K562 (cell line): Measurements from ENCODE around the gene GGACT.

Experiments
- ERF ChIP-seq: fragments of 450-650 bp; formaldehyde crosslinking; IDR thresholded peaks from 2 replicates; pipeline ENCODE4 v1.4.0; 2020; ENCODE audit warnings: mild to moderate bottlenecking, mixed read lengths
- MAX ChIP-seq: sonication (generic); formaldehyde crosslinking; IDR thresholded peaks from 2 replicates; pipeline ENCODE4 v1.9.0; 2022; ENCODE audit warnings: mild to moderate bottlenecking, missing genetic modification reagents
- RREB1 ChIP-seq: fragments of 250-450 bp; sonication (Bioruptor Pico); IDR thresholded peaks from 2 replicates; pipeline ENCODE4 v1.4.0; 2020
- ZNF274 ChIP-seq: IDR thresholded peaks from 2 replicates; pipeline ENCODE4 v1.6.1; 2011; ENCODE audit warnings: low read depth, mild to moderate bottlenecking, low read length, moderate library complexity, borderline replicate concordance
- ZNF445 ChIP-seq: fragments of 250-450 bp; sonication (Bioruptor Pico); IDR thresholded peaks from 2 replicates; pipeline ENCODE4 v1.4.0; 2020; ENCODE audit warnings: low read depth, mild to moderate bottlenecking, moderate library complexity
- ZNF592 ChIP-seq: fragments of 450-650 bp; IDR thresholded peaks from 2 replicates; pipeline ENCODE4 v1.6.1; 2017; ENCODE audit warnings: antibody characterized with exemption, mild to moderate bottlenecking
- ZNF79 ChIP-seq: fragments of 250-450 bp; sonication (Bioruptor Pico); IDR thresholded peaks from 2 replicates; pipeline ENCODE4 v1.4.0; 2020; ENCODE audit warnings: low read depth, mild to moderate bottlenecking, moderate library complexity

DNA sequence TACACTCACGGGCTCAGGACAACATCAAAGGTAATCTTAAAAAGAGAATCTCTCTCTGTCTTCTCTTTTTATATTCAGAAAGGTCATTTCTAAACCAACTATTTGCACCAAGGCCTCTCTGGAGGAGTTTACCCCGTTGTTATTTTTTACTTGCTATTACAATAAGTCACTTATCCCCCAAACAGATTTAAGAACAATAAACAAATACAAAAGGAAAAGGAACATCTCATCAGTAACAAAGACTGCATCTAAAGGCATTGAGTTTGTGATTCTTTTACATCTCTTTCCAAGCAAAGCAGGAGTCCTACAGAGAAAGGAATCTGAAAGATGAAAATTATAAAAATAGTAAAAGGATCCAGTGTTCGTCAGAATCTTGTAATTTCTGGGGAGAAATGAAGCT is 75.4 kb downstream of the GGACT start:
- TF ChIP-seq ERF (CRISPR knock-in tag) (no peak), ZNF445 (CRISPR knock-in tag) (no peak), MAX (no peak), RREB1 (CRISPR knock-in tag) (no peak), ZNF274 (no peak), ZNF79 (CRISPR knock-in tag) (no peak), ZNF592 (no peak)
